Germinal center (tissue), 1 donor: ENCODE results near the gene PLAAT4.
"Not testable (repeated sequence)": the region's sequence is repeated elsewhere in the genome, so short reads cannot be mapped to it uniquely, and the experiment has no call there.

Experiments used
- DNase-seq: peaks from one replicate; pipeline ENCODE4 v3.0.0; 2012; ENCODE audit warnings: mixed read lengths, low spot score

PLAAT4 gene

GRCh38 chr11:63543711-63544110 lies 7.1 kb downstream of the PLAAT4 start:
- DNase-seq: no peak

- no peak for DNase-seq
Observed at GRCh38 chr11:63547061-63547460, 10.5 kb downstream of the PLAAT4 start.

- DNase-seq: no peak
Observed at GRCh38 chr11:63548178-63548577, 11.6 kb downstream of the PLAAT4 start.

GRCh38 chr11:63549411-63549810 lies 12.8 kb downstream of the PLAAT4 start:
- no peak for DNase-seq

GRCh38 chr11:63550156-63550700 lies 13.6 kb downstream of the PLAAT4 start:
- DNase-seq: not testable (repeated sequence)

DNA sequence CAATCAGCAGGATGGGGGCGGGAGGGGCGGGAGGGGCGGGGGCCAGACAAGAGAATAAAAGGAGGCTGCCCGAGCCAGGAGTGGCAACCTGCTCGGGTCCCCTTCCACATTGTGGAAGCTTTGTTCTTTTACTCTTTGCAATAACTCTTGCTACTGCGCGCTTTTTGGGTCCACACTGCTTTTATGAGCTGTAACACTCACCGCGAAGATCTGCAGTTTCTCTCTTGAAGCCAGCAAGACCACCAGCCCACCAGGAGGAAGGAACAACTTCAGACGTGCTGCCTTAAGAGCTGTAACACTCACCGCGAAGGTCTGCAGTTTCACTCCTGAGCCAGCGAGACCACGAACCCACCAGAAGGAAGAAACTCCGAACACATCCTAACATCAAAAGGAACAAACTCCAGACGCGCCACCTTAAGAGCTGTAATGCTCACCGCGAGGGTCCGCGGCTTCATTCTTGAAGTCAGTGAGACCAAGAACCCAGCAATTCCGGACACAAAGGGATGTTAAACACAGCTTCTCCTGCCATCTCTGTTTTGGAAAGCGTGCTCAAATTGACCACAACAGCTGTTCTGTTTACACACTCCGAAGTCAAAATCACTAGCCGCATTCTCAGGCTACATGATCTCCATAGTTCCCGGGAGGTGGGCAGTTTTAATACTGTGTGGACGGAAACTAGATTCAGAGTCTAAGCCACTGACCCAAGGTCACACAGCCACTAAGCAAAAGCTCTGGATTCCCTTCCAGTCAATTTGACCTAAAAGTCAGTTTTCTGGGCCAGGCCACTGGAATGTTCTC lies 14.7 kb downstream of the PLAAT4 start:
- DNase-seq: no peak

DNA sequence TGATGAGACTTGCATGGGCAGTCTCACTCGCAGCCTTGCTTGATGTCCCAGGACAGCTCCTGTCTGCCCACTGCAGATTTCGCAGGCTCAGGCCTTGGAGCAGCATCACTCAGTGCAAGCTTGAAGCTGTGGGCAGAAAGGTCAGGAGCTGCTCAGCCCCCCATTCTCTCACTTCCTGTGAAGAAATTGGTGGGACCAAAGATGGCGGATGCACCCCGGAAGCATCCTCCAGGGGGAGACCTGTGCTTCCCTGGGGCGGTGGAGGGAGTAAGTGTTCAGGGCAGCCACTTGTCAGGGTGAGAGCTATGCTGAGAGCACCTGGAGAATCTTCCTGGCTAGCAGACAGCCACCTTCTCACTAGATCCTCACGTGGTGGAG lies 15.3 kb downstream of the PLAAT4 start:
- DNase-seq: no peak

DNA sequence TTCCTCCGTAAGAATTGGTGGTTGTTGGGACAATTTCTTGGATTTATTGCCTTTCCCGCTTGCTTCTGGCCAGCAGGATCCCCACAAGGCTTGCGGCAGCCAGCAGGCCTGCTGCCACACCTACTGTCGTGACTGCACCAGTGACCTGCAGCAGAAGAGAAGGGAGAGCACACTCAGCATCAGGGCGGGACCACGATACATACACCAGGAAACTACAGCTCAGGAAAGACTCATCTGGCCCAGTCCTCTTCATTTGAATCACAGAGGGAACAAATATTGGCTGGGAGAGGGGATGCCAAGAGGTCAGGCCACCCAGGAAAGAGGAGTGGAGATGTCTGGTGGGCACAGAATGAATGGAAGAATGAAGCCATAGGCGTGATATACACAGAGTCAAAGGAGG lies 16.3 kb downstream of the PLAAT4 start:
- DNase-seq: no peak

- no peak for DNase-seq
Observed at GRCh38 chr11:63553759-63554158, 17.2 kb downstream of the PLAAT4 start.

- DNase-seq: no peak
Observed at GRCh38 chr11:63554877-63555223, 18.2 kb downstream of the PLAAT4 start.

DNA sequence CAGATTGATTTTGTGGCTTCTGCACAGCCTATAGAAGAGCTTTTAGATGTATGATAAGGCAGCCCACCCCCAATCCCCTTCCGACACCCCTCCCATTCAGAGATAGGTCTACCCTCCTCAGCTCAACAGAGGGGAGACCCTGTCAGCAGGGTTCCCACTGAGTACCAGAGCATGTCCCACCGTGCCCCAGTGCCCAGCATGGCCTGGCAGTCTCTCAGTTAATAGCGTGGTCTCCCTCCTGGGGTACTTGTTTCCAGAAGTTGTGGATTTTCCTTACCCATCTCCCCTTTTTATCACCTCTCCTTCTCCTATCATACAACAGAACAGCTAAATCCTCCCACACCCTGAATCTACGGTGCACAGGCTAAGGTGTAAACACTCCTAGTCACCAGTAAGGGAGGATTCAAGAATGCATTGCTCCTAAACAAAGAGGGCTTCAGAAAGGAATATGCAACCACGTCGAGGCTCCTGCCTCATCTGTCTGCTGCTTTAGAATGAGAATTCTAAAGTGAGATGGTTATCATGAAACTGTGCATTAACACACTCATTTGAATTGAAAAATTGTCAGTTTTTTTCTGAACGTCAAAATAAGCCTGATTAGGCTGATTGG lies 19.9 kb downstream of the PLAAT4 start:
- DNase-seq: no peak

DNA sequence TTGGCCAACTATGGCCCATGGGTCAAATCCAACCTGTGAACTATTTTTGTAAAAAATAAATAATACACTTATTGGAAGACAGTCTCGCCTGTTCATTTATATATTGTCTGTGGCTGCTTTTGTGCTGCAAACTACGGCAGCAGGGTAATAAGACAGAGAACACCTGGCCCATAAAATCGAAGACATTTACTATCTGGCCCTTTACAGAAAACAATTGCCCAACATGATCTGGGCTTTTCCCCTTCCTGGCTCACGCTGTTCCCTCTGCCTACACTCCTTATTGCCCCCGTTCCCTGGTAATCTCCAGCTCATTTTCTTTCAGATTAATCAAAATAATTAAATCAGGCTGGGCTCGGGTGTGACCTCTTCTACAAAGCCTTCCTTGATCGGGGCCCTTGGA lies 21.0 kb downstream of the PLAAT4 start:
- no peak for DNase-seq

GRCh38 chr11:63558459-63559157 lies 22.0 kb downstream of the PLAAT4 start:
- no peak for DNase-seq

DNA sequence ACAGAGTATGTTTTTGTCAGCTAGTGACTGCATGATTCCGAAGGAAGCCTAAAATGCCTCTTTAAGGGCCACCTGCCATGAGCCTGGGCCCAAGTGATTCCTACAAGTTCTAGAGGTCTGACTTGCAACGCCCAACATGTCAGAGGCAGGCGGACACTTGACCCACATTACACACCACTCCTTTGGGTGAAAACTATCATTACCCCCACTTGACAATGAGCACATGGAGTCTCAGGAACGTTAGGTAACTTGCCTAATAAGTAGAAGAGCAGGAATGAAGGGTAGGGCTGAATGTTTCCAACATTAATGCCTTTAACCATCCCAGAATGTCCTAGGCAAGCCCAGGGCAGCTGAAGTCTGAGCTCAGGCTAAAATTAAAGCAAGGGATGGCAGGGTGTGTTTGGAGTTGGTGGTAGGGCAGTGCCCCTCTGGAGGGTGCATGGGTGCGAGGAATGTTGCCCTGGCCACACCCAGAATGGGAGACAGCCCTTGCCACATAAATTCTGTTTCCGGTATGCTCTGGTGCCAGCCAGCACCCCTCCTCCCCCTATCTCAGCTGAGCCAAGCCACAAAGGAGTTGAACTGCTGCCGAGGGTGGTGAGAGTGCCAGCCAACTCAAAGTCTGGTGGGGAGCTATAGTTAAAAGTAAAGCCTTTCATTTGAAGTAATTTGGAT lies 24.0 kb downstream of the PLAAT4 start:
- DNase-seq: no peak

DNA sequence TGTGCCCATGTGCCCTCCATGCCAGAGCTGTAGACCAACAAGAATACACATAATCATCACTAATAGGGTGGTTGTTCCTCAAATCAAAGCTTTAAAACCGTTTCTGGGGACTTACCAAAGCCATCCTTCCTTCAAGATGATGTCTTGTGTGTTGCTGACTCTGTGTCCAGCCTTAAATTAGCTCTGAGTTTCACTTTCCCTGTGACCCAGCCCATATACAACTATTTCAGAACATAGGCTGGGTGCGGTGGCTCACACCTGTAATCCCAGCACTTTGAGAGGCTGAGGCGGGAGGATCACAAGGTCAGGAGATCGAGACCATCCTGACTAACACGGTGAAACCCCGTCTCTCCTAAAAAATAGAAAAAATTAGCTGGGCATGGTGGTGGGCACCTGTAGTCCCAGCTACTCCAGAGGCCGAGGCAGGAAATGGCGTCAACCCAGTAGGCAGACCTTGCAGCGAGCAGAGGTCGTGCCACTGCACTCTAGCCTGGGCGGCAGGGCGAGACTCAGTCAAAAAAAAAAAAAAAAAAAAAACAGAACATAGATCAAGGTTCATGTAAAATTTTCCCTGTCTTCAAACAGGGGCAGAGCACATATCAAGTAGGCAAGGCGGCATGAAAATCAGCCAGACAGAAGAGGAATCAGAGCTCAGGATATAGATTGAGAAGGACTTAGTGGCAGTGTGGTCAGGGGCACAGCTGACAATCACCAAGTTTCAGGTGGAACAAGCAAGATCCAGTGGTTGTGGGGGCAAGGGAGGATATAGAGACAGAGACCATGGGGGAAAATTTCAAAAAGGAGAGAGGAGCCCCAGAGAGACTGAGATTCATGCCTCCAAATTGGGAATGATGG lies 26.8 kb downstream of the PLAAT4 start, which contains the start of gene PLAAT2:
Gene PLAAT2, minus strand, starts transcription at position 179 of the 855 bp plus-strand sequence. Its CDS starts 55 bp downstream, at position 124.
- DNase-seq: no peak

DNA sequence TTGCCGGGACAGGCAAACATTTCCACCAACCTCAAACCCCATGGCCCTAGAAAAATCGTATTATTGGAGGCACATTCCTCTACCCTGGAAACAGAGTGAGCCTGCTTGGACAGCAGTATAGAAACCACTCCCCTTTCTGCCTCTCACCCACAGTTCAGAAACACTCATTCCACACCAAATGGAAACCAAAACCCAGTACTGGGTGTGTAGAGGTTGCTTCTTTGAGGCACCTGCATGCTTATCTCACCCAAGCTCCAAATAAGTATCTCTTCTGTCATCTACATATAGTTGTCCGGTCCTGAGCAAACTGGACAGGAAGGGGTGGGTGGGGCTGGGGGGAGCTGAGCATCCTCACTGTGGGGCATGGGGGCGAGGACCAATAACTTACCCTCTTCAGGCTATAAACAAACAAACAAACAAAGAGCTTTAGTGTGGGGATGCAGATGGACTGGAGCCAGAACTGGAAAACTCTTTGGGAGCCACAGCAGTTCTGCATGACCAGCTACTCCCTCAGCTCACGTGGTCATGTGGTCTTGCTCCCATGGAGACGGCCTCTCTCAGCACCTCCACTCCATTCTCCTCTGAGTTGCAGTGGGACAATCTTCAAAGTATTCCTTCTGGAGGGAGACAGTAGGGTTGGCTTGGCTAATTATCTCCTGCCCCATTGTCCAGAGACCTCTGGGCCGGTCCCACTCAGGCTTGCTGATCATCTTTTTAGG lies 27.6 kb downstream of the PLAAT4 start:
- no peak for DNase-seq

GRCh38 chr11:63564784-63565350 lies 28.3 kb downstream of the PLAAT4 start:
- DNase-seq: no peak

- DNase-seq: peak; percentile 66
Observed at GRCh38 chr11:63567044-63567840, 30.6 kb downstream of the PLAAT4 start.

GRCh38 chr11:63569570-63569969 lies 33.0 kb downstream of the PLAAT4 start:
- DNase-seq: no peak
